A673 (cell line): ENCODE data around the gene CBLN3.

ENCODE experiments used
- EZH2 ChIP-seq: fragments of 200-600 bp; sonication (generic); IDR thresholded peaks from 2 replicates; pipeline ENCODE4 v1.6.1; 2017; ENCODE audit warnings: borderline replicate concordance, low read depth, mild to moderate bottlenecking, mixed read lengths, antibody characterized with exemption, low read length; ENCODE audit not compliant: poor library complexity, severe bottlenecking
- TF ChIP-seq, protein P1 (sequence below): fragments of 300-800, 200-600 bp; sonication (generic); conservative IDR thresholded peaks from 2 replicates; pipeline ENCODE4 v1.5.1; 2017; ENCODE audit warnings: low read depth, mild to moderate bottlenecking, antibody characterized with exemption, low read length, moderate library complexity, mixed read lengths

GRCh38 chr14:24442240-24443052 is 13.0 kb upstream of the CBLN3 start, which contains the start of gene SDR39U1:
- TF ChIP-seq, protein P1, sequence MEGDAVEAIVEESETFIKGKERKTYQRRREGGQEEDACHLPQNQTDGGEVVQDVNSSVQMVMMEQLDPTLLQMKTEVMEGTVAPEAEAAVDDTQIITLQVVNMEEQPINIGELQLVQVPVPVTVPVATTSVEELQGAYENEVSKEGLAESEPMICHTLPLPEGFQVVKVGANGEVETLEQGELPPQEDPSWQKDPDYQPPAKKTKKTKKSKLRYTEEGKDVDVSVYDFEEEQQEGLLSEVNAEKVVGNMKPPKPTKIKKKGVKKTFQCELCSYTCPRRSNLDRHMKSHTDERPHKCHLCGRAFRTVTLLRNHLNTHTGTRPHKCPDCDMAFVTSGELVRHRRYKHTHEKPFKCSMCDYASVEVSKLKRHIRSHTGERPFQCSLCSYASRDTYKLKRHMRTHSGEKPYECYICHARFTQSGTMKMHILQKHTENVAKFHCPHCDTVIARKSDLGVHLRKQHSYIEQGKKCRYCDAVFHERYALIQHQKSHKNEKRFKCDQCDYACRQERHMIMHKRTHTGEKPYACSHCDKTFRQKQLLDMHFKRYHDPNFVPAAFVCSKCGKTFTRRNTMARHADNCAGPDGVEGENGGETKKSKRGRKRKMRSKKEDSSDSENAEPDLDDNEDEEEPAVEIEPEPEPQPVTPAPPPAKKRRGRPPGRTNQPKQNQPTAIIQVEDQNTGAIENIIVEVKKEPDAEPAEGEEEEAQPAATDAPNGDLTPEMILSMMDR, result 0 out of 2 replicates have a peak, but pooled peaks have one; percentile 9
- TF ChIP-seq EZH2, result no peak
